ENCODE data around the gene CCR1. TPM values are rescaled to one million over a fixed set of nuclear protein-coding genes. Genes with fewer than 3 reads are reported as not detected.

CCR1 gene
- total RNA-seq, 1 experiment from 2014 or later: not detected

- Histone ChIP-seq H3K4me1 (ENCODE audit: insufficient read depth, low read length, poor library complexity, severe bottlenecking) (no peaks in the 10 kb centered on the region), H3K9me3 (ENCODE audit: low read depth, low read length, poor library complexity, severe bottlenecking) (no peaks in the 10 kb centered on the region), H3K4me3 (ENCODE audit: low read depth, low read length, poor library complexity, severe bottlenecking) (no peak overlapping the region), H3K27ac (ENCODE audit: low read depth, low read length, poor library complexity, severe bottlenecking) (no peak overlapping the region), H3K27me3 (replicated peaks; ENCODE audit: insufficient read depth, low read depth, low read length, poor library complexity) (no peaks in the 10 kb centered on the region), H3K36me3 (ENCODE audit: insufficient read depth, low read length, poor library complexity, severe bottlenecking) (no peaks in the 10 kb centered on the region)
- POLR2A ChIA-PET (ENCODE audit: low non-redundant PET): no interaction called here
- no peak for DNase-seq (ENCODE audit: low spot score)
- CTCF ChIA-PET: interaction anchor here (0.6 kb wide), 1 partner anchor 155 kb away, joined by 4 read pairs; no protein-coding TSS in a partner anchor
- intact Hi-C loops (cut with micrococcal nuclease; ENCODE audit: unreplicated experiment): no loop called here
- no TSS peak for BruUV-seq (replicated peaks)
- no peak for TF ChIP-seq EZH2 (IDR thresholded peaks at IDR 0.05; ENCODE audit: borderline replicate concordance, low read depth, low read length, poor library complexity, severe bottlenecking)
Observed at GRCh38 chr3:46239301-46239938, 31.3 kb upstream of the CCR1 start.

DNA sequence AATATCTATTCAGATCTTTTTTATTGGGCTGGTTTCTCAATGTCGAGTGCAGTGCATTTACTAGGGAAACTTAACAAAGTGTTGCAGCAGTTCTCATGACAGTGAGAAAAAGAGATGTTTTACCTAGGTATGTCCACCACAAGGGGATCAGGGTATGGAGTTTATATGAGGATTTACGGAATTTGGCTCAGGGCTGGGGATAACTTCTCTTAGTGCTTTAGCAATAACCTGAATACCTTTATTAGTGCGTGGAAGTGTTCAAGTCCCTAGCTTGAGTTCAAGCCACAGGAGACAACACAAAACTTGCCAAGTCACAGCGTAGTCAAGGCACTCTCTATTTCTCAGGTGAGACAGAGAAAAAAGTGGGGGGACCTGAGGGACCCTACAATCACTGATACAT lies 30.3 kb upstream of the CCR1 start:
- TF ChIP-seq EZH2 (IDR thresholded peaks at IDR 0.05; ENCODE audit: borderline replicate concordance, low read depth, low read length, poor library complexity, severe bottlenecking): no peak
- TF ChIP-seq, protein P1, sequence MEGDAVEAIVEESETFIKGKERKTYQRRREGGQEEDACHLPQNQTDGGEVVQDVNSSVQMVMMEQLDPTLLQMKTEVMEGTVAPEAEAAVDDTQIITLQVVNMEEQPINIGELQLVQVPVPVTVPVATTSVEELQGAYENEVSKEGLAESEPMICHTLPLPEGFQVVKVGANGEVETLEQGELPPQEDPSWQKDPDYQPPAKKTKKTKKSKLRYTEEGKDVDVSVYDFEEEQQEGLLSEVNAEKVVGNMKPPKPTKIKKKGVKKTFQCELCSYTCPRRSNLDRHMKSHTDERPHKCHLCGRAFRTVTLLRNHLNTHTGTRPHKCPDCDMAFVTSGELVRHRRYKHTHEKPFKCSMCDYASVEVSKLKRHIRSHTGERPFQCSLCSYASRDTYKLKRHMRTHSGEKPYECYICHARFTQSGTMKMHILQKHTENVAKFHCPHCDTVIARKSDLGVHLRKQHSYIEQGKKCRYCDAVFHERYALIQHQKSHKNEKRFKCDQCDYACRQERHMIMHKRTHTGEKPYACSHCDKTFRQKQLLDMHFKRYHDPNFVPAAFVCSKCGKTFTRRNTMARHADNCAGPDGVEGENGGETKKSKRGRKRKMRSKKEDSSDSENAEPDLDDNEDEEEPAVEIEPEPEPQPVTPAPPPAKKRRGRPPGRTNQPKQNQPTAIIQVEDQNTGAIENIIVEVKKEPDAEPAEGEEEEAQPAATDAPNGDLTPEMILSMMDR (conservative IDR thresholded peaks at IDR 0.05; ENCODE audit: low read depth, low read length): no peak
- POLR2A ChIA-PET (ENCODE audit: low non-redundant PET): no interaction called here
- no peaks in the 10 kb centered on the region for H3K36me3 ChIP-seq (ENCODE audit: insufficient read depth, low read length, poor library complexity, severe bottlenecking)
- no peak overlapping the region for H3K27ac ChIP-seq (ENCODE audit: low read depth, low read length, poor library complexity, severe bottlenecking)
- H3K27me3 ChIP-seq (replicated peaks; ENCODE audit: insufficient read depth, low read depth, low read length, poor library complexity): no peaks in the 10 kb centered on the region
- no peak overlapping the region for H3K4me3 ChIP-seq (ENCODE audit: low read depth, low read length, poor library complexity, severe bottlenecking)
- no TSS peak for BruUV-seq (replicated peaks)
- H3K9me3 ChIP-seq (ENCODE audit: low read depth, low read length, poor library complexity, severe bottlenecking): no peaks in the 10 kb centered on the region
- CTCF ChIA-PET: no interaction called here
- DNase-seq (ENCODE audit: low spot score): no peak
- intact Hi-C loops (cut with micrococcal nuclease; ENCODE audit: unreplicated experiment): no loop called here
- H3K4me1 ChIP-seq (ENCODE audit: insufficient read depth, low read length, poor library complexity, severe bottlenecking): no peaks in the 10 kb centered on the region

DNA sequence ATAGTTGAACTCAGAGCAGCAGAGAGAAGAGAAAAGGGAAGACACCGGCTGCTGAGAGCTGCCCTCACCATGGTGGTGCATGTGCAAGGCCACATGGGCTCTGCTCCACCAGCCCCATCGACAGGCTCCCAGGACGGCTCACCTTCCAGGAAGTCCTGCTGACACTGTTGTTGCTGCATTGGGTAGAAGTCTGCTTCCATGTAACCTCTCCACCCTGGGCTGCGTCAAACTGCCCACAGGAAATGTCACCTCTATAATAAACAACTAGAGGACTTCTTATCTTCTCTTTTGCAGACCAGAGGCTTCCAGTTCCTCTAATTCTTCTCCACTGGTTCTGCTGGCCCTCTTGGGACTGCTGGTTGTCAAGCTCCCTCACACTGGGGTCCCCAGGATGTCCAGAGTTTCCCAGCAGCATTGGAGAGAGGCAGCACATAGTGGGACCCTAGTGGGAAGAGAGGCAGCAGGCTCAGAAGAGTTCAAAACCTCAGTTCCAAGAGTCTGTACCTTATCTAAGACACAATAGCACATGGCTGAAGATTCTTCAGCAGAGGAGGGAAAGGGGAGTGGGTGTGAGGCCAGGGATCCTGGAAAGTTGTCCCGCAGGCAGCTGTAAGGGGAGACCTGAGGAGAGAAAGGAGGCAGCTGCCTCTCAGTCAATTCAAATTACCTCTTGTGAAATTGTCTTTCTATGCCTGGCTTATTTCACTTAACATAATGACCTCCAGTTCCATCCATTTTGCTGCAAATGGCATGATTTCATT lies 28.4 kb upstream of the CCR1 start:
- Histone ChIP-seq H3K36me3 (ENCODE audit: insufficient read depth, low read length, poor library complexity, severe bottlenecking) (no peaks in the 10 kb centered on the region), H3K27ac (ENCODE audit: low read depth, low read length, poor library complexity, severe bottlenecking) (no peak overlapping the region), H3K4me3 (ENCODE audit: low read depth, low read length, poor library complexity, severe bottlenecking) (no peak overlapping the region), H3K9me3 (ENCODE audit: low read depth, low read length, poor library complexity, severe bottlenecking) (no peaks in the 10 kb centered on the region), H3K4me1 (ENCODE audit: insufficient read depth, low read length, poor library complexity, severe bottlenecking) (no peaks in the 10 kb centered on the region), H3K27me3 (replicated peaks; ENCODE audit: insufficient read depth, low read depth, low read length, poor library complexity) (no peaks in the 10 kb centered on the region)
- ChIA-PET POLR2A (ENCODE audit: low non-redundant PET) (no interaction called here), CTCF (no interaction called here)
- intact Hi-C loops (cut with micrococcal nuclease; ENCODE audit: unreplicated experiment): no loop called here
- no TSS peak for BruUV-seq (replicated peaks)
- no peak for DNase-seq (ENCODE audit: low spot score)
- TF ChIP-seq, protein P1 (conservative IDR thresholded peaks at IDR 0.05; ENCODE audit: low read depth, low read length): no peak
- TF ChIP-seq EZH2 (IDR thresholded peaks at IDR 0.05; ENCODE audit: borderline replicate concordance, low read depth, low read length, poor library complexity, severe bottlenecking): no peak
